ENCODE results near the gene ANKRD11.

The ANKRD11 gene

DNA sequence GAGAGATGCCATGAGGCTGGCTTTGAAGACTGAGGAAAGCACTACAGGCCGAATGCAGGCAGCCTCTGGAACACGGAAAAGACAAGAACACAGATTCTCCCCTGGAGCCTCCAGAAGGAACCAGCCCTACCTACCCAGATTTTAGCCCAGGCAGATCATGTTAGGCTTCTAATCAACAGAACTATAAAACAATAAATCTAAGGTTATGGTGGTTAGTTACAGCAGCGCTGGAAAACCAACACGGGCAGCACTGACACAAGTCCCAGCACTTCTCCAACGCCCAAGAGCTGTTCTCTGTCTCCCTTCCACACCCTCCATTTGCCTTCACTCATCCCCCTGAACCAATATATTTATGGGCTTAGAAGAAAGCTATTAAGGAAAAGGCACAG lies 7.5 kb downstream of the ANKRD11 start:
- TF ChIP-seq SIN3A (IDR thresholded peaks at IDR 0.05; ENCODE audit: borderline replicate concordance, insufficient read depth, low read length) (no peak), POLR2AphosphoS5 (IDR thresholded peaks at IDR 0.05; ENCODE audit: low read depth, low read length) (0 out of 2 replicates have a peak, but pooled peaks have one; percentile 23)

DNA sequence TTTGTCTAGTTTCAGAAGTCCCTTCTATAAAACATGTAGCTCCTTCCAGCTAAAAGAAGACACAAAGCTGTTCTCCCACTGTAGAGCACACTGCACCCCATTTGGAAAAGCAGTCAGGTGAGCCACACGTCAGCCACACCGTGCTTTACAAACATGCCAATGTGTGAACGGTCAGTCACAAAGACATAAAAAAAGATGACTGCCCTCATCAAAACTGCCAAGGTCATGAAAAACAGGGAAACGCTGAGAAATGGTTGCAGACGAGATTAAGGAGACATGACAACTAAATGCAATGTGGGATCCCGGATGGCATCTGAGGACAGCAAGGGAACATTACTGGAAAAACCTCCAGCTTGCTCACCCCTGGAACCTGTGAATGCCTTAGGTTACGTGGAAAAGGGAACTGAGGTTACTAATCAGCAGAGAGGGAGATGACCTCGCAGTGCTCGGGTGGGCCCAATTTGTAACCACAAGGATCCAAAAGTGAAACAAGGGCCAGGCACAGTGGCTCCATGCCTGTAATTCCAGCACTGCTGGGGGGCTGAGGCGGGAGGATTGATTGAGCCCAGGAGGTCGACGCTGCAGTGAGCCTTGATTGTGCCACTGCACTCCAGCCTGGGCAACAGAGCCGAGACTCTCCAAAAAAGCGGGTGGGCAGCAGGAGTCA lies 8.1 kb downstream of the ANKRD11 start:
- TF ChIP-seq, protein P1, sequence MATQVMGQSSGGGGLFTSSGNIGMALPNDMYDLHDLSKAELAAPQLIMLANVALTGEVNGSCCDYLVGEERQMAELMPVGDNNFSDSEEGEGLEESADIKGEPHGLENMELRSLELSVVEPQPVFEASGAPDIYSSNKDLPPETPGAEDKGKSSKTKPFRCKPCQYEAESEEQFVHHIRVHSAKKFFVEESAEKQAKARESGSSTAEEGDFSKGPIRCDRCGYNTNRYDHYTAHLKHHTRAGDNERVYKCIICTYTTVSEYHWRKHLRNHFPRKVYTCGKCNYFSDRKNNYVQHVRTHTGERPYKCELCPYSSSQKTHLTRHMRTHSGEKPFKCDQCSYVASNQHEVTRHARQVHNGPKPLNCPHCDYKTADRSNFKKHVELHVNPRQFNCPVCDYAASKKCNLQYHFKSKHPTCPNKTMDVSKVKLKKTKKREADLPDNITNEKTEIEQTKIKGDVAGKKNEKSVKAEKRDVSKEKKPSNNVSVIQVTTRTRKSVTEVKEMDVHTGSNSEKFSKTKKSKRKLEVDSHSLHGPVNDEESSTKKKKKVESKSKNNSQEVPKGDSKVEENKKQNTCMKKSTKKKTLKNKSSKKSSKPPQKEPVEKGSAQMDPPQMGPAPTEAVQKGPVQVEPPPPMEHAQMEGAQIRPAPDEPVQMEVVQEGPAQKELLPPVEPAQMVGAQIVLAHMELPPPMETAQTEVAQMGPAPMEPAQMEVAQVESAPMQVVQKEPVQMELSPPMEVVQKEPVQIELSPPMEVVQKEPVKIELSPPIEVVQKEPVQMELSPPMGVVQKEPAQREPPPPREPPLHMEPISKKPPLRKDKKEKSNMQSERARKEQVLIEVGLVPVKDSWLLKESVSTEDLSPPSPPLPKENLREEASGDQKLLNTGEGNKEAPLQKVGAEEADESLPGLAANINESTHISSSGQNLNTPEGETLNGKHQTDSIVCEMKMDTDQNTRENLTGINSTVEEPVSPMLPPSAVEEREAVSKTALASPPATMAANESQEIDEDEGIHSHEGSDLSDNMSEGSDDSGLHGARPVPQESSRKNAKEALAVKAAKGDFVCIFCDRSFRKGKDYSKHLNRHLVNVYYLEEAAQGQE (IDR thresholded peaks at IDR 0.05; ENCODE audit: insufficient read depth in 1 of 2, low read depth in 2 of 2, low read length in 2 of 2): no peak
- TF ChIP-seq TAF1 (IDR thresholded peaks at IDR 0.05; ENCODE audit: borderline replicate concordance, insufficient read depth, low read length) (no peak), POLR2AphosphoS5 (IDR thresholded peaks at IDR 0.05; ENCODE audit: low read depth, low read length) (no peak), FOXP2 (optimal IDR thresholded peaks at IDR 0.05; ENCODE audit: borderline replicate concordance, extremely low read depth, extremely low read length, insufficient read depth) (no peak), SIN3A (IDR thresholded peaks at IDR 0.05; ENCODE audit: borderline replicate concordance, insufficient read depth, low read length) (no peak)

DNA sequence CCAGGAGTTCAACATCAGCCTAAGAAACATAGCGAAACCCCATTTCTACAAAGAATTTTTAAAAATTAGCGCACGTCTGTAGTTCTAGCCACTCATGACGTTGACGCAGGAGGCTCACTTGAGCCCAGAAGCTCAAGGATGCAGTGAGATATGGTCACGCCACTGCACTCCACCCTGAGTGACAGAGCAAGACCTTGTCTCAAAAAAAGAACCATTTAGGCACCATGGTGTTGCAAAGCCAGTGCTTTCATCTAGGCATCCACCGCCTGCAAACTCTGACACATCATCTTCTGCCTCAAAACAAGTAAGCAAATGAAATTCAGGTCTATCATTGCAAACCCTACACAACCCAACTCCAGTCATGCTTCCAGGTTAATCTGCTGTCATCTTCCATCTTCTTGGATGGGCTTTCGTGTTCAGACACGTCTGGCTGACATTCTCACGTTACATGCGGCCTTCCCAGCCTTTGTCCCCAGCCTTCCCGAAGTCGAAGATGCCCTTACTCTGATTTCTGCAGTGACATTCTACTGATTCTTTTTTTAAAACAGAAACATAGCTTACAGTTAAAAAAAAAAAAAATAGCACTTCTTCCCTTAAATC lies 8.9 kb downstream of the ANKRD11 start:
- no peak for TF ChIP-seq SIN3A (IDR thresholded peaks at IDR 0.05; ENCODE audit: borderline replicate concordance, insufficient read depth, low read length)
- no peak for TF ChIP-seq POLR2AphosphoS5 (IDR thresholded peaks at IDR 0.05; ENCODE audit: low read depth, low read length)
- no peak for TF ChIP-seq FOXP2 (optimal IDR thresholded peaks at IDR 0.05; ENCODE audit: borderline replicate concordance, extremely low read depth, extremely low read length, insufficient read depth)
- no peak for TF ChIP-seq TAF1 (IDR thresholded peaks at IDR 0.05; ENCODE audit: borderline replicate concordance, insufficient read depth, low read length)
- TF ChIP-seq, protein P1 (IDR thresholded peaks at IDR 0.05; ENCODE audit: insufficient read depth in 1 of 2, low read depth in 2 of 2, low read length in 2 of 2): no peak

DNA sequence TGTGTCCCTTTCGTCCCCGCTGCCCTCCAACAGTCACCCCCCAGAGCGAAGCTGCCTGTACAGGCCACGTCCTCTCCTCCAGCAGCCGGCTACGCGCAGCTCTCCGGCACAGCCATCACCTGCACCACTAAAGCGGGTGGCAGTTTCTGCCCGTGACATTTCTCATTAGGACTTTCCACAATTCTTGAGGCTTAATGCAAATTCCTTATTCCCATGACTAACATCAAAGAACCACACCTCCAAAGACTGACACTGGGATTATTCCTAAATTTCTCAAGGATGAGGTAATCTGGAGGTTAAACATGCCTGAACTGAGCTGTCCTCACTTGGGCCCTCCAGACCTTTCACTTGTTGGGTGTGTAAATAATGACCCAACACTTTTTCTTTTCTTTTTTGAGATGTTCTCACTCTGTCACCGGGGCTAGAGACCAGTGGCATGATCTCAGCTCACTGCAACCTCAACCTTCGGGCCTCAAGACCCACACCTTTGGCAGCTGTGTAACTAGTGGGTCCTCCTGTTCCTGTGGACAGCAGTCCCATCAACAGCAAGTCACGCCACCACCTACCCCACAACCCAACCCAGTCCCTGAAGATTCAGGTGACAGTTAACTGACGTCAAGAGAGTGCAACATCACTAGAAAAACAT lies 11.7 kb downstream of the ANKRD11 start:
- TF ChIP-seq SIN3A (IDR thresholded peaks at IDR 0.05; ENCODE audit: borderline replicate concordance, insufficient read depth, low read length): no peak
- TF ChIP-seq FOXP2 (optimal IDR thresholded peaks at IDR 0.05; ENCODE audit: borderline replicate concordance, extremely low read depth, extremely low read length, insufficient read depth): no peak
- TF ChIP-seq, protein P1 (IDR thresholded peaks at IDR 0.05; ENCODE audit: insufficient read depth in 1 of 2, low read depth in 2 of 2, low read length in 2 of 2): no peak
- no peak for TF ChIP-seq POLR2AphosphoS5 (IDR thresholded peaks at IDR 0.05; ENCODE audit: low read depth, low read length)
- TF ChIP-seq TAF1 (IDR thresholded peaks at IDR 0.05; ENCODE audit: borderline replicate concordance, insufficient read depth, low read length): no peak

DNA sequence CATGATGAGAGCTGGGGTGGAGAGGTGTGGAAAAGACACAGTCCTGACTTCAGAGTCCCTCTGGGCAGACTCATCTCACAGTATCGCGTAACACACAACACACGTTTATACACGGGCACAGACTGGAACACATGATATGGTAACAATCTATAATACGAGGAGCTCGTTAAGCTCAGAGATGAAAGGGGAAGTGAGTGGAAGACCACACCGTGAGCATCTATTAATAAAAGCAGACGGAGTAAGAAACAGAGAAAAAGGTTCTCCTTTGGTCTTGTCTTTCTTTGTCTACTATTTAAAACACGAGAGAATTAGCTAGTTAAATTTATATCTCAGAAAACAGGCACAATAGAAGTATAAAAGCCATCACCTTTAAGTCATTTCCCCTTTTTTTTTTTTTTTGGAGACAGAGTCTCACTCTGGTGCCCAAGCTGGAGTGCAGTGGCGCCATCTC lies 13.5 kb downstream of the ANKRD11 start:
- TF ChIP-seq TAF1 (IDR thresholded peaks at IDR 0.05; ENCODE audit: borderline replicate concordance, insufficient read depth, low read length) (no peak), POLR2AphosphoS5 (IDR thresholded peaks at IDR 0.05; ENCODE audit: low read depth, low read length) (no peak), FOXP2 (optimal IDR thresholded peaks at IDR 0.05; ENCODE audit: borderline replicate concordance, extremely low read depth, extremely low read length, insufficient read depth) (no peak), SIN3A (IDR thresholded peaks at IDR 0.05; ENCODE audit: borderline replicate concordance, insufficient read depth, low read length) (no peak)
- TF ChIP-seq, protein P1 (IDR thresholded peaks at IDR 0.05; ENCODE audit: insufficient read depth in 1 of 2, low read depth in 2 of 2, low read length in 2 of 2): no peak
